Measurements from ENCODE around the gene LRRC8D. TPM values are rescaled to one million over a fixed set of nuclear protein-coding genes. Genes with fewer than 3 reads are reported as not detected.

Gene LRRC8D
- total and polyA plus RNA-seq, 2 of the 4 experiments (the other 2 are of a cell fraction): 34.1 to 35.3 TPM

GRCh38 chr1:89932598-89933364 lies 111.9 kb downstream of the LRRC8D start:
- TF ChIP-seq MXI1 (IDR thresholded peaks at IDR 0.05; ENCODE audit: borderline replicate concordance, low read depth, low read length) (no peak), CTCF (conservative IDR thresholded peaks at IDR 0.05; ENCODE audit: low read depth, low read length) (no peak), NFE2L2 (IDR thresholded peaks at IDR 0.05; ENCODE audit: low read depth, low read length) (no peak), USF2 (IDR thresholded peaks at IDR 0.05; ENCODE audit: low read depth, low read length) (no peak), RCOR1 (IDR thresholded peaks at IDR 0.05; ENCODE audit: insufficient replicate concordance, low read length) (no peak), POLR2A (IDR thresholded peaks at IDR 0.05; ENCODE audit: low read depth, low read length) (no peak), RFX5 (IDR thresholded peaks at IDR 0.05; ENCODE audit: low read depth, low read length) (no peak), ELK1 (IDR thresholded peaks at IDR 0.05; ENCODE audit: borderline replicate concordance, low read depth, low read length) (no peak), CHD1 (IDR thresholded peaks at IDR 0.05; ENCODE audit: low read depth, low read length) (no peak), FOS (IDR thresholded peaks at IDR 0.05; ENCODE audit: low read depth, low read length) (no peak), RAD21 (IDR thresholded peaks at IDR 0.05; ENCODE audit: low read length) (no peak), MAFK (IDR thresholded peaks at IDR 0.05; ENCODE audit: low read depth, low read length) (no peak), MAZ (IDR thresholded peaks at IDR 0.05; ENCODE audit: borderline replicate concordance, low read depth, low read length) (no peak), SMC3 (IDR thresholded peaks at IDR 0.05; ENCODE audit: low read depth, low read length) (no peak), CEBPB (IDR thresholded peaks at IDR 0.05; ENCODE audit: low read depth, low read length) (no peak), BHLHE40 (IDR thresholded peaks at IDR 0.05; ENCODE audit: low read depth, low read length) (no peak)
- Histone ChIP-seq H3K9ac (ENCODE audit: low read depth, low read length) (no peak overlapping the region), H3K4me1 (ENCODE audit: control insufficient read depth, insufficient read depth, low read length) (no peaks in the 10 kb centered on the region), H2BK20ac (ENCODE audit: low read depth, low read length) (no peak overlapping the region), H2AFZ (replicated peaks; ENCODE audit: low read length, poor library complexity) (no peak overlapping the region), H3K18ac (ENCODE audit: low read depth, low read length) (no peak overlapping the region), H3K9me1 (ENCODE audit: insufficient read depth, low read length) (0 out of 2 replicates have a peak, but pooled peaks cover 3% of the 10 kb centered on the region), H3K56ac (ENCODE audit: extremely low read depth, insufficient read depth, low read length) (no peak overlapping the region), H2BK120ac (ENCODE audit: low read depth, low read length) (no peak overlapping the region), H3K4ac (ENCODE audit: low read depth, low read length) (no peak overlapping the region), H4K5ac (ENCODE audit: low read depth, low read length) (no peak overlapping the region), H3K4me3 (ENCODE audit: insufficient read depth, low read depth, low read length) (no peak overlapping the region), H4K8ac (ENCODE audit: low read depth in 2 of 2, low read length in 2 of 2) (no peak overlapping the region), H4K20me1 (ENCODE audit: insufficient read depth, low read length) (no peaks in the 10 kb centered on the region), H3K27me3 (ENCODE audit: control insufficient read depth, insufficient read depth, low read length) (no peaks in the 10 kb centered on the region), H3K36me3 (ENCODE audit: control insufficient read depth, insufficient read depth, low read length) (peaks cover 11% of the 10 kb centered on the region), H2BK5ac (ENCODE audit: low read depth, low read length, poor library complexity, severe bottlenecking) (no peak overlapping the region), H3K79me1 (ENCODE audit: low read depth in 1 of 2, low read length in 2 of 2) (peaks cover 8 to 14% of the 10 kb centered on the region in 2 experiments; a peak in 2 of 4 replicates), H3K23ac (ENCODE audit: low read depth, low read length) (no peak overlapping the region), H3K14ac (replicated peaks; ENCODE audit: low read depth, low read length) (no peak overlapping the region), H2AK9ac (replicated peaks; ENCODE audit: low read depth, low read length, poor library complexity) (no peak overlapping the region), H2BK15ac (ENCODE audit: low read depth, low read length) (no peak overlapping the region), H3K9me3 (ENCODE audit: control insufficient read depth, insufficient read depth, low read length) (no peaks in the 10 kb centered on the region), H3K4me2 (ENCODE audit: low read depth, low read length) (no peak overlapping the region), H3K27ac (ENCODE audit: insufficient read depth, low read length) (no peak overlapping the region), H4K91ac (ENCODE audit: insufficient read depth, low read depth, low read length) (no peak overlapping the region), H2AK5ac (ENCODE audit: low read depth, low read length) (no peak overlapping the region)
- dilution Hi-C loops (cut with HindIII; ENCODE audit: low sequenced_read_pairs, unreplicated experiment) (no loop called here), in situ Hi-C loops (cut with MboI; ENCODE audit: low sequenced_read_pairs) (no loop called here), intact Hi-C loops (cut with micrococcal nuclease) (no loop called here)
- no peak for ATAC-seq (ENCODE audit: low read depth)
- no peak for DNase-seq
- POLR2A ChIA-PET (ENCODE audit: unreplicated experiment): no interaction called here
- BruUV-seq (replicated peaks): no TSS peak
- CTCF ChIA-PET: no interaction called here
- 100% methylated on average over 1 of the region's 6 CpGs; no CpG with 5 or more reads in 1 of the 2 experiments for WGBS, 2 experiments (ENCODE audit: extremely low coverage in 2 of 2, insufficient read length in 1 of 2)
